Retina (tissue), 1 donor: ENCODE results near the gene TNFRSF9.
"Not testable (repeated sequence)": the region's sequence is repeated elsewhere in the genome, so short reads cannot be mapped to it uniquely, and the experiment has no call there.

Source experiments
- DNase-seq: peaks from one replicate; pipeline ENCODE4 v3.0.0-alpha.2; 2016

TNFRSF9 gene

GRCh38 chr1:7960165-7960564 is 19.5 kb upstream of the TNFRSF9 start:
- DNase-seq = no peak

DNA sequence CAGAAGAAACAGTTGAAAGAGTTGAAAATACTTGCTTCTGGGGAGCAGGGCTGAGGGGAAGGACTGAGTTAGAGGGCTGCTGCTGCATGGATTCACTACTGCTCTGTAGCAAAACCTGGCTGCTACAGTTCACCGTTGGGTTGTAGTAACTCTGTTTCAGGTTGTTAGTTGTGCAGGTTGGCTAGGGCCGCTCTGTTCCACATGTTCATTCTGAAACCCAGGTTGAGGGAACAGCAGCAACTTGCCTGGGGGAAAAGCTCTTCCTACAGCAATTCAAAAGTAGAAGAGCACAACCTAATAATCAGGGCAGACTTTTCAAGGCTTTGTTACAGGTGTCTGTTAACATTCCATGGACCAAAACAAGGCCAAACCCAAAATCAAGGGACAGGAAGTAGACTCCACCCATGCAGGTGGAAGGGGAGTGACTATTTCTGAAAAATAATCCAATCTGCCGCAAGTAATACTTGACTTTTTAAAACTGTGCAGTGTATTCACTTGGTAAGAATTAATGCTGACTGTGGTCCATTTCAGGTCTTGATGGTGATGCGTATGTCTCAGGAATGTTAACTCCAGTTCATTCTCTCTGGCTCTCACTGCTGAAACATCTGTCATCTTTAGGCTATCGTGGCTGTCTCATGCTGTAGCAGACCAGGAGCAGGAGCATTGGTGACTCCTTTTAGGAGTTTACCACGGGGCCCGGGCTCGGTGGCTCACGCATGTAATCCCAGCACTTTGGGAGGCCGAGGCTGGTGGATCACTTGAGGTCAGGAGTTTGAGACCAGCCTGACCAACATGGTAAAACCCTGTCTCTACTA is 15.8 kb upstream of the TNFRSF9 start:
- no peak for DNase-seq

- no peak for DNase-seq
Observed at GRCh38 chr1:7954683-7955082, 14.0 kb upstream of the TNFRSF9 start.

DNA sequence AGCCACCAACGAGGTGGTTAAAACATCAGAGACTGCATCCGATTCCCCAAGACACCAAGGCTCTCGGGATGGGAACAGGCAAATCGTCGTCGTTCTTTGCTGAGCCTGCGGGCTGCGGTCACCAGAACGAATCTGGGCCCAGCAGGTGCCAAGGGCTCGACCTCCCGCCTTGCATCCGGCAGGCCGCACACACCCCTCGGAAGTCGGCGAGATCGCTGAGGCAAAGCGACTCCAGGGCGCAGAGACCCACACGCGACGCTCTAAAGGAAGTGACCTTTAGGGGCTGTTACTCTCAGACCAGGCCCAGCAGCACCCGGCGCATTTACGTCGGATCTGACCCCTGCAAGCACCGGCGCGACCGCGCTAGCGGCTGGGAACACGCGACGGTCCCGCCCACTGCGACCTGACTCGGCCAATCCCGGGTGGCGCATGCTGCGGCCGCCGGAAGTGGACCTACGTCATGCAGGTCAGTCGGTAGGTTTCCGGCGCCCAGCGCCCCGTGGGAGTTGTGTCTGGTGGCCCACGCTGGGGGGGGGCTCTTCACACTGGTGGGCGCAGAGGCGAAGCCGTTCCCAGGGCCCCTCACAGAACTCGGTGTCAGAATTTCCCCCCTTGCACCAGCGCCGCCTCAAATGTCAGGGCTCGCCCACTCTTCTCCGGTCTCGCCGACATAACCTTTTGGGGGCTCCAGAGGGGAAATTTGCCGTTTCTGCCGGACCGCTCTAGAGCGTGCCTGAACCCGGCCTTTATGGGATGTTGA is 13.4 kb upstream of the TNFRSF9 start:
- peak; percentile 97 for DNase-seq

- DNase-seq = not testable (repeated sequence)
Observed at GRCh38 chr1:7952791-7953190, 12.2 kb upstream of the TNFRSF9 start.

GRCh38 chr1:7948960-7949359 is 8.3 kb upstream of the TNFRSF9 start:
- DNase-seq = no peak

DNA sequence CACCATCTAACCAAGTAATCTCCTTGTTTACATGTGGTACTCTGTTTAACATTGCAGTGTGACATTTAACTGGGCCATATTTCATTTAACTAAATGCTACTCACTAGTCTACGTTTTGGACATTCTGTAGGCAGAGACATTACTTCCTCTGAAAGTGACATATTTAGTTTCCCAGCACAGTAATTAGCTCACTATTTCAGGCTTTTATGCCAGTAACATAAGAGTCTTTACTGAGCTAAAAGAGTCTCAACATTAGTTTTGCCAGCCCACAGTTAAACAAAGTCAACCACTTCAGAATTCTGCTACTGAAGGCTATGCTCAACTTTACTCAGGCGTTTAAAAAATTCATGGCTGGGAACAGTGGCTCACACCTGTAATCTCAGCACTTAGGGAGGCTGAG is 2.6 kb upstream of the TNFRSF9 start:
- DNase-seq = no peak

- peak; percentile 83 for DNase-seq
Observed at GRCh38 chr1:7942214-7942921, 1.7 kb upstream of the TNFRSF9 start.

GRCh38 chr1:7941437-7941793 is 776 bp upstream of the TNFRSF9 start:
- no peak for DNase-seq

DNA sequence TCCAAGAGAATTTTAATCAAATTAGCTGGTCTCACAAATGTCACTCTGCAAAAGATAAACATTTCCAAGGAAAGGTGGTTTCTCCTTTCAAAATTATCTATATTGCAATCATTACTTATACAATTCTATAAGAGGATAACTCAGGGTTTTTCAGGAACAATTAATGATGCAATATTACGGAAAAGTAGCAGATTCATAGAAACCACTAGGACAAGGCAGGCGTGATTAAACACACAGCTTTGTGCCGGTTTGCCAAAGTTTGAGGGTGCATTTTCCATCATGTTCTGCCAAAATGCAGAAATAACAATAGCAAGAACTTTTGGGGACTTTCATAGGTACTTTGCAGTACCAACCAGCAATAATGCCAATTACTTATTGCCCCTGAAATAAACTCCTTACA is 605 bp downstream of the TNFRSF9 start:
- no peak for DNase-seq

DNA sequence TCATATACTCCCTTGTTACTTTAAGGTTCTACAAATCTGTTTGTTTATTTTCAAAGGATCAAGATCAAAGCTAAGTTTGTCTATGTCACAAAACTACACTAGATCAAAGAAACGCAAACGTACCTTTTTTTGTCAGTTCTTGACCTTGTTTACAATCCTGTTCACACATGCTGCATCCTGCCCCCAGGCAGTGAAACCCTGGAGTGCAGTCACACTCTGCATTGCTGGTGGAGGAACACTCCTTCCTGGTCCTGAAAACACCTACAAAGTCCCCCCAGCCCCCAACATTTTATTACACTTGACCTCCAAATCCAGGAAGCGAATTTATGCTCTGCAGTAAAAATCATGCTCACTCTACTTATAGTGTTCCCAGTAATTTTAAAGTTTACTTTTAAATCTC is 2.6 kb downstream of the TNFRSF9 start:
- no peak for DNase-seq

DNA sequence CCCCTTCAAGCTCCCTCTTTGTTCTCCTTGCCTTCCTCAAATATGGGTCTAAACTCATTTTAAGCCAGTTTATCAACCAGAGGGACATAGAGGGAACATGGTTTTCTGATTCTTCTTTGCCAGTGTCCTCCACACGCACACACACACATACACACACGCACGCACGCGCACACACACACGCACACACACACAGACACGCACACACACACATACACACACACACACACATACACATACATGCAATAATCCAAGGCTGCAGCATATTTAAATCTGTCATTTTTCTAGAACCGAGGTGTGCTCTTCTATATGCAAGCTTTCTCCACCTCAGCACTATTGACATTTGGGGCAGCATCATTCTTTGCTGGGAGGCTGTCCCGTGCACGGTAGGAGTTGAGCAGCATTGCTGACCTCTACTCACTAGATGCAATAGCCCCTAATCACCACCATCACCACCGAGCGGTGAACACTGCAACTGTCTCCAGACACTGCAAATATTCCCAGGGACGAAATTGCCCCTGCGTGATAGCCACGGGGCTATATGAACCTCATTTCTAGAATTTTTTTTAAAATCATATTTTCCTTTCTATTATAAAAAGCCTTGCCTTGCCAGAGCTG is 8.0 kb downstream of the TNFRSF9 start:
- DNase-seq = peak; percentile 27

DNA sequence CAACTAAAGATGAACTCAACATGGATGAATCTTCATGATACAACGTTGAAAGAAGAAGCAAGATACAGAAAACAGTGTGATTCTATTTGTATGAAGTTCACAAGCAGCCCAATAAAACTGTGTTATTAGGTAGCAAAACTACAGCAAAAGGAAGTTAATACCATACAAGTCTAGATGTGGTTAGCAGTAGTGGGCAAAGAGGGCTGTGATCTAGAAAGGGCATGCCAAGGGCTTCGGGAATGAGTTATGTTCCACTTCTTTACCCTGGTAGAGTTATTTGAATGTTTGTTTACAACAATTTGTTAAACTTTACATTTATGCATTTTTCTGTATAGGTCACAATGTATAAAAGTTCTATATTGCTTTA is 9.2 kb downstream of the TNFRSF9 start:
- no peak for DNase-seq

GRCh38 chr1:7930645-7931445 is 9.8 kb downstream of the TNFRSF9 start:
- DNase-seq = no peak

DNA sequence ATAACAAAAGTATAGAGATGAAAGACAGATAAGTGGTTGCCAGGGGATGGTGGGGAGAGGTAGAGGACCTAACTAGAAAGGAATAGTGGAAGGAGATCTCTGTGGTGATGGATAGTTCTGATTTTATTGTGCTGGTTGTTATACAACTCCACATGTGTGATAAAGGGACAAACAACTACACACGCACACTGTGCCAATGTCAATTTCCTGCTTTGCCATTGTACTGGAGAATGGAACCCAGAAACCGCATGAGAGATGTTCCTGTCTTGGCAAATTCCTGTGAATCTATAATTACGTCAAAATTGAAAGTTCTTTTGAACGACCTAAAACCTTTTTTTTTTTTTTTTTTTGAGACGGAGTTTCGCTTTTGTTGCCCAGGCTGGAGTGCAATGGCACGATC is 11.0 kb downstream of the TNFRSF9 start:
- no peak for DNase-seq

DNA sequence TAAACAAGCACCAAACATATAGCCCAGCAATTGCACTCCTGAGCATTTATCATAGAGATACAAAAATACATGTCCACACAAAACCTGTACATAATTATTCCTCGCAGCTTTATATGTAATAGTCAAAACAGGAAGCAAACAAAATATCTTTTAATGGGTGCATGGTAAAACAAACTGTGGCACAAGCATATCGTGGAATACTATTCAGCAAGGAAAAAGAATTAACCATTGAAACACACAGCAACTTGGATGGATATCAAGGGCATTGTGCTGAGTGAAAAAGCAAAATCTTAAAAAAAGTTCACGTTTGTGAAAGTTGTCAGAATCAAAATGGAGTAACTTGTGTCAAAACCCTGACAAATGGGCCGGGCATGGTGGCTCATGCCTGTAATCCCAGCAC is 12.4 kb downstream of the TNFRSF9 start:
- no peak for DNase-seq

- DNase-seq = not testable (repeated sequence)
Observed at GRCh38 chr1:7927061-7927460, 13.6 kb downstream of the TNFRSF9 start.

DNA sequence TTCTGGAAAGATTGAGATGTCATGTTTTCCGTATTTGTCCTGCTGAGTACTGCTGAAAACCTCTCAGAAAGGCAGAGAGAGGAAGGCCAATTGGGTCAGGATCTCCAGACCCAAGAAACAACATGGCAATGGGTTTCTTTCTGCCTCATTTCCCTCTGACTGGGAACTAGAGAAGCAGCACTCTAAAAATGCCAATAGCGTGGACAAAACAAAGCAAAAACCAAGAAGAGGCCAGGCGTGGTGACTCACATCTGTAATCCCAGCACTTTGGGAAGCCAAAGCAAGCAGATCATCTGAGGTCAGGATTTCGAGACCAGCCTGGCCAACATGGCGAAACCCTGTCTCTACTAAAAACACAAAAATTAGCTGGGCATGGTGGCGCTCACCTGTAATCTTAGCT is 18.3 kb downstream of the TNFRSF9 start:
- DNase-seq = no peak

GRCh38 chr1:7921796-7922195 is 18.8 kb downstream of the TNFRSF9 start:
- no peak for DNase-seq

- no peak for DNase-seq
Observed at GRCh38 chr1:7919880-7920279, 20.8 kb downstream of the TNFRSF9 start.

GRCh38 chr1:7917971-7918370 is 22.7 kb downstream of the TNFRSF9 start:
- DNase-seq = not testable (repeated sequence)

DNA sequence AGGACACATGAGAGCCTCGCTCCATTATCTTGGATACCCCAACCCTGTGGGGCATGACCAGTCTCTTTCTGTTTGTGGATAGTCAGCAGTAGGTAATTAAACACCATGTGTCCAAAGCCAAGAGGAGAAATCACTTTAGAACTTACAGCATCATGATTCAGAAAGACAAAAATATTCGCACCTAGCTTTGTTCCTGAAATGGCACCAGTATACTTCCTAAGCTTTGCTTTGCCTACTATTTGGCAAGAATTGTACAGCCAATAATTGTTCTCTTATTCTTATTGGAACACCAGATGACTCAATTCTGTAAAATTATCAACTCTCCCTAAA is 24.2 kb downstream of the TNFRSF9 start:
- no peak for DNase-seq
